ENCODE results near the gene FBXW11.

FBXW11 gene

GRCh38 chr5:171861381-171861780 lies 145.1 kb downstream of the FBXW11 start:
- DNase-seq: no peak

- no peak for DNase-seq
Observed at GRCh38 chr5:171858303-171858702, 148.1 kb downstream of the FBXW11 start.

GRCh38 chr5:171857489-171857876 lies 149.0 kb downstream of the FBXW11 start:
- DNase-seq: peak; percentile 43

- peak; percentile 42 for DNase-seq
Observed at GRCh38 chr5:171855798-171856763, 150.4 kb downstream of the FBXW11 start.

GRCh38 chr5:171855265-171855664 lies 151.2 kb downstream of the FBXW11 start:
- DNase-seq: peak; percentile 32

GRCh38 chr5:171852255-171852681 lies 154.2 kb downstream of the FBXW11 start:
- DNase-seq: peak; percentile 50

- DNase-seq: no peak
Observed at GRCh38 chr5:171851251-171851650, 155.2 kb downstream of the FBXW11 start.

GRCh38 chr5:171850324-171850947 lies 156.0 kb downstream of the FBXW11 start:
- DNase-seq: peak; percentile 75

- DNase-seq: peak; percentile 16
Observed at GRCh38 chr5:171849585-171850323, 156.7 kb downstream of the FBXW11 start.

GRCh38 chr5:171848911-171849520 lies 157.4 kb downstream of the FBXW11 start:
- DNase-seq: peak; percentile 28

GRCh38 chr5:171848486-171848885 lies 158.0 kb downstream of the FBXW11 start:
- peak; percentile 48 for DNase-seq

GRCh38 chr5:171848006-171848405 lies 158.4 kb downstream of the FBXW11 start:
- peak; percentile 87 for DNase-seq

GRCh38 chr5:171847026-171847425 lies 159.4 kb downstream of the FBXW11 start:
- peak; percentile 22 for DNase-seq

GRCh38 chr5:171846323-171846722 lies 160.1 kb downstream of the FBXW11 start:
- peak; percentile 53 for DNase-seq

GRCh38 chr5:171845857-171846256 lies 160.6 kb downstream of the FBXW11 start:
- peak; percentile 53 for DNase-seq

GRCh38 chr5:171845040-171845630 lies 161.3 kb downstream of the FBXW11 start:
- DNase-seq: peak; percentile 35

GRCh38 chr5:171842777-171843328 lies 163.6 kb downstream of the FBXW11 start:
- no peak for DNase-seq

GRCh38 chr5:171841984-171842776 lies 164.3 kb downstream of the FBXW11 start:
- no peak for DNase-seq

GRCh38 chr5:171840711-171841522 lies 165.5 kb downstream of the FBXW11 start:
- DNase-seq: no peak

GRCh38 chr5:171840066-171840465 lies 166.4 kb downstream of the FBXW11 start:
- no peak for DNase-seq

All from islet precursor cell (in vitro differentiated cells).